Fibroblast of skin of left biceps (primary cell): ENCODE measurements around the gene LIN37.

Experiments used
- DNase-seq, 2 experiments: peaks; one replicate each; pipeline ENCODE4 v3.0.0-alpha.2; 2013; ENCODE audit warnings: low read depth in 2 of 2

LIN37 gene

GRCh38 chr19:35734889-35735288 lies 13.5 kb upstream of the LIN37 start:
- no peak for DNase-seq

GRCh38 chr19:35736913-35737886 lies 11.2 kb upstream of the LIN37 start:
- DNase-seq = no peak

- no peak for DNase-seq
These were observed 10.1 kb upstream of the LIN37 start for GRCh38 chr19:35738021-35738886.

- DNase-seq = no peak
These were observed 9.5 kb upstream of the LIN37 start for GRCh38 chr19:35738887-35739229.

GRCh38 chr19:35739275-35740107 lies 8.9 kb upstream of the LIN37 start:
- DNase-seq = no peak

GRCh38 chr19:35740108-35740422 lies 8.3 kb upstream of the LIN37 start:
- no peak for DNase-seq

- peak; percentile 83 to 87 for DNase-seq
These were observed 7.8 kb upstream of the LIN37 start for GRCh38 chr19:35740423-35741202.

- DNase-seq = no peak
These were observed 7.2 kb upstream of the LIN37 start for GRCh38 chr19:35741203-35741515.

GRCh38 chr19:35742121-35742724 lies 6.2 kb upstream of the LIN37 start, which contains the start of gene IGFLR1:
Gene IGFLR1, minus strand, starts transcription at chr19:35742452. Its CDS starts 1,272 bp downstream, at chr19:35741180.
- no peak for DNase-seq

GRCh38 chr19:35743640-35744429 lies 4.5 kb upstream of the LIN37 start:
- no peak for DNase-seq

- peak; percentile 83 to 87 for DNase-seq
These were observed 3.7 kb upstream of the LIN37 start for GRCh38 chr19:35744430-35745327.

GRCh38 chr19:35745328-35746086 lies 2.9 kb upstream of the LIN37 start, which contains the start of the genes PSENEN and U2AF1L4:
Gene PSENEN, plus strand, starts transcription at chr19:35745651. Its CDS starts 280 bp downstream, at chr19:35745931.
Gene U2AF1L4, minus strand, starts transcription at chr19:35745418. Its CDS starts 27 bp downstream, at chr19:35745391.
- DNase-seq = peak; percentile 97 to 98

GRCh38 chr19:35746087-35746462 lies 2.3 kb upstream of the LIN37 start:
- no peak for DNase-seq

GRCh38 chr19:35746531-35746930 lies 1.8 kb upstream of the LIN37 start:
- no peak for DNase-seq

GRCh38 chr19:35750167-35750566 lies 1.8 kb downstream of the LIN37 start:
- no peak for DNase-seq

- DNase-seq = no peak
These were observed 3.7 kb downstream of the LIN37 start for GRCh38 chr19:35751839-35752745.
